Parathyroid adenoma (tissue), 2 donors: Measurements from ENCODE around the gene PWP2.

Source experiments
- H2AFZ ChIP-seq: fragments of 300-600 bp; sonication (generic); one replicate; pipeline ENCODE4 v1.7.0; 2017; ENCODE audit warnings: antibody characterized with exemption, mild to moderate bottlenecking
- H3K27ac ChIP-seq: fragments of 300-600 bp; sonication (generic); one replicate; pipeline ENCODE4 v1.7.0; 2017
- H3K27me3 ChIP-seq: fragments of 300-600 bp; sonication (generic); one replicate; pipeline ENCODE4 v1.7.0; 2017; ENCODE audit warnings: low read length; ENCODE audit not compliant: control insufficient read depth, insufficient read depth
- H3K36me3 ChIP-seq: fragments of 300-600 bp; sonication (generic); one replicate; pipeline ENCODE4 v1.7.0; 2017; ENCODE audit warnings: low read length; ENCODE audit not compliant: control insufficient read depth, insufficient read depth
- H3K4me1 ChIP-seq: fragments of 300-600 bp; sonication (generic); one replicate; pipeline ENCODE4 v1.7.0; 2017; ENCODE audit warnings: control low read depth
- H3K4me2 ChIP-seq: fragments of 300-600 bp; sonication (generic); one replicate; pipeline ENCODE4 v1.7.0; 2017; ENCODE audit warnings: low read length
- H3K4me3 ChIP-seq: fragments of 300-600 bp; sonication (generic); one replicate; pipeline ENCODE4 v1.7.0; 2017; ENCODE audit warnings: low read depth, low read length
- H3K79me2 ChIP-seq: fragments of 300-600 bp; sonication (generic); one replicate; pipeline ENCODE4 v1.7.0; 2017; ENCODE audit warnings: control low read depth
- H3K9ac ChIP-seq: fragments of 300-600 bp; sonication (generic); one replicate; pipeline ENCODE4 v1.7.0; 2017; ENCODE audit warnings: mild to moderate bottlenecking
- H3K9me3 ChIP-seq: fragments of 300-600 bp; sonication (generic); one replicate; pipeline ENCODE4 v1.7.0; 2017; ENCODE audit warnings: low read length; ENCODE audit not compliant: control insufficient read depth
- TF ChIP-seq, protein P1 (sequence below): fragments of 300-600 bp; sonication (generic); IDR thresholded peaks from one replicate; pipeline ENCODE4 v1.7.0; 2017; ENCODE audit warnings: antibody characterized with exemption, mild to moderate bottlenecking
- donor health status: primary hyperparathyroidism.

Gene PWP2

DNA sequence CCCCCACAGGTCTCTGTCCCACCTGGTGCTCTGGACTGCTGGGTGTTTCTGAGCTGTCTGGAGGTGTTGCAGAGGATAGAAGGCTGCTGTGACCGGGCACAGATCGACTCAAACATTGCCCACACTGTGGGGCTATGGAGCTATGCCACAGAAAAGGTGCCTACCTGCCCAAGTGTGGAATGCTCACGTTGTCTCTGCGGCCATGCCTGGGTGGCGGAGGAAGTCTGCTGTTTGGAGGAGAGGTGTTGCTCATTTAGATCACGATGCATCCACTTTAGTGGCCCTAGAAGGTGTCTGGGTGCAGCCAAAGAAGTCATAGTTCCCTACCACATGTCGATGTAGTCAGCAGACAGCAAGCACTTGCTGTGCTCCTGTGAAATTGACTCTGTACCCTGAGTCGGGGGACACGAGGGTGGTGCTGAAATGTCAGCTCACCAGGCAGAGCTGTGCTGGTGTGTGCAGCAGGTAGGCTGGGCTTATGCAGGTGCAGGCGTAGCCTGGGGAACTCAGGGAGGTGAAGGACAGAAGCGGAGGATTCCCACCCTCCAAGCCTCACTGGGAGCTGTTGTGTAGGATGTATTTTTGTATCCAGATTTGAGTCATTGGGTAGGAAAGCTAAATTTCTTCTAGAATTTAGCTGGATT lies 32.8 kb upstream of the PWP2 start:
- H3K4me2 ChIP-seq, result no peak overlapping the region
- H3K9me3 ChIP-seq, result no peaks in the 10 kb centered on the region
- H3K4me3 ChIP-seq, result no peak overlapping the region
- H2AFZ ChIP-seq, result no peak overlapping the region
- no peaks in the 10 kb centered on the region for H3K4me1 ChIP-seq
- H3K79me2 ChIP-seq, result no peaks in the 10 kb centered on the region
- no peak overlapping the region for H3K27ac ChIP-seq
- no peaks in the 10 kb centered on the region for H3K27me3 ChIP-seq
- H3K9ac ChIP-seq, result no peak overlapping the region
- H3K36me3 ChIP-seq, result no peaks in the 10 kb centered on the region
- TF ChIP-seq, protein P1, sequence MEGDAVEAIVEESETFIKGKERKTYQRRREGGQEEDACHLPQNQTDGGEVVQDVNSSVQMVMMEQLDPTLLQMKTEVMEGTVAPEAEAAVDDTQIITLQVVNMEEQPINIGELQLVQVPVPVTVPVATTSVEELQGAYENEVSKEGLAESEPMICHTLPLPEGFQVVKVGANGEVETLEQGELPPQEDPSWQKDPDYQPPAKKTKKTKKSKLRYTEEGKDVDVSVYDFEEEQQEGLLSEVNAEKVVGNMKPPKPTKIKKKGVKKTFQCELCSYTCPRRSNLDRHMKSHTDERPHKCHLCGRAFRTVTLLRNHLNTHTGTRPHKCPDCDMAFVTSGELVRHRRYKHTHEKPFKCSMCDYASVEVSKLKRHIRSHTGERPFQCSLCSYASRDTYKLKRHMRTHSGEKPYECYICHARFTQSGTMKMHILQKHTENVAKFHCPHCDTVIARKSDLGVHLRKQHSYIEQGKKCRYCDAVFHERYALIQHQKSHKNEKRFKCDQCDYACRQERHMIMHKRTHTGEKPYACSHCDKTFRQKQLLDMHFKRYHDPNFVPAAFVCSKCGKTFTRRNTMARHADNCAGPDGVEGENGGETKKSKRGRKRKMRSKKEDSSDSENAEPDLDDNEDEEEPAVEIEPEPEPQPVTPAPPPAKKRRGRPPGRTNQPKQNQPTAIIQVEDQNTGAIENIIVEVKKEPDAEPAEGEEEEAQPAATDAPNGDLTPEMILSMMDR, result no peak

DNA sequence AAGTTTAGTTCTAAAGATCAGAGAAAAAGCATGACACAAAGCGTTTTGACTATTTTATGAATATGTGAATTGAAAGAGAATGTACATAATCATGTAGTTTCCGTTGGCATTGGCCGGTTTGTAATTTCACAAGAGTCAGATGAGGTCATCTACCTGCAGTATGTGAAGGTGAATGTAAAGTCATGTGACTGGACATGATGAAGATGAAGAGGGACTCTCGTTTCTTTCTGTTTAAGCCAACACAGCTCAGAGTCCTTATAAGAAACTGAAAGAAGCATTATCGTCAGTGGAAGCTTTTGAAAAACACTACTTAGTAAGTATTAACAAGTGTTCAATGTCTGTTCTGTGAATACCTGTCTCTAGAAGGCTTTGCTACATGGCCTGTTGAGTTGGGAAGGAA lies 30.9 kb upstream of the PWP2 start:
- no peak overlapping the region for H3K27ac ChIP-seq
- TF ChIP-seq, protein P1, result no peak
- H3K79me2 ChIP-seq, result no peaks in the 10 kb centered on the region
- H3K9ac ChIP-seq, result no peak overlapping the region
- H3K4me2 ChIP-seq, result no peak overlapping the region
- H3K36me3 ChIP-seq, result no peaks in the 10 kb centered on the region
- H3K9me3 ChIP-seq, result no peaks in the 10 kb centered on the region
- no peaks in the 10 kb centered on the region for H3K27me3 ChIP-seq
- no peak overlapping the region for H3K4me3 ChIP-seq
- no peaks in the 10 kb centered on the region for H3K4me1 ChIP-seq
- H2AFZ ChIP-seq, result no peak overlapping the region

DNA sequence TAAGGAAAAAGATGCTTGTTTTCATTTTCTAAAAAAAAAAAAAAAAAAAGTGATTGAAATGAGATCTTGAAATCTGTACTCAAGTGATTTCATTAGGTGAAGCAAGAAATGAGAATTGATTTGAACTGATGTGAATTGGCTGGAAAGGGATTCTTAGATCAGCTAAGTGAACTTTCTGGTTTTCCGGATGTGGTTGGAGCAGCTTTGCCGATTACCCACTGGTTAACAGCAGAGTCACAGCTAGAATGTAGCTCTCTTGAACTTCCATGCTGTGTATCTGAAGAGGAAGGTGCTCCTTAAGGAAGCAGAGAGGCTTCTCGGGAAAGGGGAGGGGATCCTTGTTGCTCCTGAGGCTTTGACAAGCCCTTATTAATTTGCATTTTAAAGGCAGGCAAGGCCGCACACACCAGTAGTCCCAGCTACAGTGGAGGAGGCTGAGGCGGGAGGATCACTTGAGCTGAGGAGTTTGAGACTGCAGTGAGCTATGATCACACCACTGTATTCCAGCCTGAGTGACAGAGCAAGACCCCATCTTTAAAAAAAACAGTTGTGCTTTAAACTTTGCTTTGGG lies 28.7 kb upstream of the PWP2 start:
- H3K27me3 ChIP-seq, result no peaks in the 10 kb centered on the region
- no peak overlapping the region for H3K4me2 ChIP-seq
- no peak overlapping the region for H3K27ac ChIP-seq
- H3K4me1 ChIP-seq, result no peaks in the 10 kb centered on the region
- no peak overlapping the region for H3K9ac ChIP-seq
- no peak overlapping the region for H2AFZ ChIP-seq
- no peaks in the 10 kb centered on the region for H3K79me2 ChIP-seq
- no peak overlapping the region for H3K4me3 ChIP-seq
- TF ChIP-seq, protein P1, result no peak
- H3K36me3 ChIP-seq, result no peaks in the 10 kb centered on the region
- no peaks in the 10 kb centered on the region for H3K9me3 ChIP-seq

DNA sequence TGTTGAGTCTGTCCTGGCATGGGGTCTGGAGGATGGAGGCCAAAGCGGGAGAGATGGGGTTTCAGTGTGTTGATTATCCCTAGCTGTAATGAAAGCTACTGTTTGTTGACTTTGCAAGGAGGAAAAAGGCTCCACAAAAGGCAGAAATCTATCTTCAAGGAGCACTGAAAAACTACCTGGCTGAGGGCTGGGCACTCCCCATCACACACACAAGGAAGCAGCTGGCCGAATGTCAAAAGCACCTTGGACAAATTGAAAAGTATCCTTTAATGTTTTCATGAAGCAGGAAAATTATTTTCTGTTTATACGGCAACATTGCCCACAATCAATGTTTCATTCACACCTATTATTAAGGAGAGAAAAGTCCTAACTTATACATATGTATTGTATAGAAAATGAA lies 27.8 kb upstream of the PWP2 start:
- no peaks in the 10 kb centered on the region for H3K36me3 ChIP-seq
- TF ChIP-seq, protein P1, result no peak
- no peak overlapping the region for H3K4me2 ChIP-seq
- H3K27me3 ChIP-seq, result no peaks in the 10 kb centered on the region
- no peak overlapping the region for H3K9ac ChIP-seq
- no peak overlapping the region for H2AFZ ChIP-seq
- no peak overlapping the region for H3K4me3 ChIP-seq
- H3K9me3 ChIP-seq, result no peaks in the 10 kb centered on the region
- no peaks in the 10 kb centered on the region for H3K79me2 ChIP-seq
- no peak overlapping the region for H3K27ac ChIP-seq
- H3K4me1 ChIP-seq, result no peaks in the 10 kb centered on the region

DNA sequence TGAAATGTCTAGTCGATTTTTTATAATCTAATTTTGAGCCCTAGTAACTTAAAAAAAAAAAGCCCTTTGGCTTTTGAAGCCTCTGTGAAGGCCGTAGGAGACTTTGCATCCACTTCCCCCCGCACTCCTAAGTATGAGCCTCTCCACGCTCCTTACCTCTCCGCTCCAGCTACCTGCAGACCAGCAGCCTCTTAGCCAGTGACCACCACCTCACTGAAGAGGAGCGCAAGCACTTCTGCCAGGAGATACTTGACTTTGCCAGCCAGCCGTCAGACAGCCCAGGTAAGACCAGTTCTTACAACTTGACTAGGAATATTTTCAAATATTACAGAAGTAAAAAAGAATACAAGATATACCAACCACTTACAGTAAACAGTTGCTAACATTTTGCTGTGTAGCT lies 27.4 kb upstream of the PWP2 start:
- Histone ChIP-seq H2AFZ (no peak overlapping the region), H3K36me3 (no peaks in the 10 kb centered on the region), H3K27me3 (no peaks in the 10 kb centered on the region), H3K9ac (no peak overlapping the region), H3K4me1 (no peaks in the 10 kb centered on the region), H3K79me2 (no peaks in the 10 kb centered on the region), H3K4me3 (no peak overlapping the region), H3K4me2 (no peak overlapping the region), H3K9me3 (no peaks in the 10 kb centered on the region), H3K27ac (no peak overlapping the region)
- TF ChIP-seq, protein P1, result no peak
